ENCODE results near the gene RHBDL1. TPM values are rescaled to one million over a fixed set of nuclear protein-coding genes. Genes with fewer than 3 reads are reported as not detected.
A peak's percentile ranks its signal among the peaks of the same experiment; 100 is the strongest.

RHBDL1 gene
- total RNA-seq, 1 donor from 2014 or later, result 2.3 TPM

- no peak for DNase-seq
- H3K36me3 ChIP-seq, result no peaks in the 10 kb centered on the region
- peaks cover 98% of the 10 kb centered on the region for H3K27me3 ChIP-seq (ENCODE audit: low read depth)
- no peak overlapping the region for H3K27ac ChIP-seq (replicated peaks)
- intact Hi-C loops (cut with micrococcal nuclease), result no loop called here
- H3K9me3 ChIP-seq (replicated peaks), result no peaks in the 10 kb centered on the region
- H3K4me1 ChIP-seq, result peaks cover 15% of the 10 kb centered on the region
- H3K4me3 ChIP-seq, result no peak overlapping the region
- no peak for TF ChIP-seq CTCF (IDR thresholded peaks at IDR 0.05; ENCODE audit: borderline replicate concordance)
Measured at GRCh38 chr16:704047-704446, 28.6 kb downstream of the RHBDL1 start.

GRCh38 chr16:704552-705380, 29.3 kb downstream of the RHBDL1 start:
- Histone ChIP-seq H3K27ac (replicated peaks) (no peak overlapping the region), H3K4me3 (no peak overlapping the region), H3K27me3 (ENCODE audit: low read depth) (peaks cover 98% of the 10 kb centered on the region), H3K4me1 (peaks cover 17% of the 10 kb centered on the region), H3K36me3 (no peaks in the 10 kb centered on the region), H3K9me3 (replicated peaks) (no peaks in the 10 kb centered on the region)
- intact Hi-C loops (cut with micrococcal nuclease), result no loop called here
- TF ChIP-seq CTCF (IDR thresholded peaks at IDR 0.05; ENCODE audit: borderline replicate concordance), result no peak
- DNase-seq, result no peak

GRCh38 chr16:705431-706188, 30.1 kb downstream of the RHBDL1 start, which contains the start of gene FBXL16:
FBXL16 (minus strand) TSS chr16:705801; CDS start chr16:697405, 8,396 bp downstream.
- no peak for TF ChIP-seq CTCF (IDR thresholded peaks at IDR 0.05; ENCODE audit: borderline replicate concordance)
- Histone ChIP-seq H3K36me3 (no peaks in the 10 kb centered on the region), H3K4me3 (peak within 1 kb of the TSS; percentile 29), H3K4me1 (peaks cover 18% of the 10 kb centered on the region), H3K9me3 (replicated peaks) (no peaks in the 10 kb centered on the region), H3K27ac (replicated peaks) (no peak within 1 kb of the TSS), H3K27me3 (ENCODE audit: low read depth) (peaks cover 98% of the 10 kb centered on the region)
- intact Hi-C loops (cut with micrococcal nuclease), result no loop called here
- no peak for DNase-seq

- Histone ChIP-seq H3K4me3 (peak overlapping the region; percentile 21), H3K4me1 (peaks cover 13% of the 10 kb centered on the region), H3K27ac (replicated peaks) (no peak overlapping the region), H3K27me3 (ENCODE audit: low read depth) (peaks cover 98% of the 10 kb centered on the region), H3K9me3 (replicated peaks) (no peaks in the 10 kb centered on the region), H3K36me3 (no peaks in the 10 kb centered on the region)
- DNase-seq, result no peak
- no peak for TF ChIP-seq CTCF (IDR thresholded peaks at IDR 0.05; ENCODE audit: borderline replicate concordance)
- intact Hi-C loops (cut with micrococcal nuclease), result no loop called here
Measured at GRCh38 chr16:706189-707061, 31.0 kb downstream of the RHBDL1 start.

GRCh38 chr16:707062-707538, 31.6 kb downstream of the RHBDL1 start:
- peaks cover 94% of the 10 kb centered on the region for H3K27me3 ChIP-seq (ENCODE audit: low read depth)
- no peak for TF ChIP-seq CTCF (IDR thresholded peaks at IDR 0.05; ENCODE audit: borderline replicate concordance)
- peaks cover 13% of the 10 kb centered on the region for H3K4me1 ChIP-seq
- intact Hi-C loops (cut with micrococcal nuclease), result no loop called here
- no peaks in the 10 kb centered on the region for H3K36me3 ChIP-seq
- DNase-seq, result no peak
- H3K9me3 ChIP-seq (replicated peaks), result no peaks in the 10 kb centered on the region
- no peak overlapping the region for H3K4me3 ChIP-seq
- no peak overlapping the region for H3K27ac ChIP-seq (replicated peaks)
